ENCODE data around the gene PIGU.
A peak's percentile ranks its signal among the peaks of the same experiment; 100 is the strongest.

PIGU gene

GRCh38 chr20:34579979-34580940 is 96.6 kb downstream of the PIGU start:
- DNase-seq (ENCODE audit: low spot score) (no peak), FAIRE-seq (peak; percentile 75)

- FAIRE-seq (peak; percentile 55), DNase-seq (ENCODE audit: low spot score) (peak; percentile 89)
Observed at GRCh38 chr20:34579191-34579978, 97.5 kb downstream of the PIGU start.

GRCh38 chr20:34578521-34578920 is 98.4 kb downstream of the PIGU start:
- no peak for DNase-seq (ENCODE audit: low spot score)
- FAIRE-seq = no peak

GRCh38 chr20:34578025-34578424 is 98.9 kb downstream of the PIGU start:
- DNase-seq (ENCODE audit: low spot score) = no peak

GRCh38 chr20:34577061-34577460 is 99.8 kb downstream of the PIGU start:
- no peak for FAIRE-seq

More at GRCh38 chr20:34578025-34578424, 98.9 kb downstream of the PIGU start:
- no peak for FAIRE-seq

GRCh38 chr20:34575756-34576155 is 101.1 kb downstream of the PIGU start:
- FAIRE-seq (no peak), DNase-seq (ENCODE audit: low spot score) (no peak)

More at GRCh38 chr20:34577061-34577460, 99.8 kb downstream of the PIGU start:
- DNase-seq (ENCODE audit: low spot score) = no peak

GRCh38 chr20:34575271-34575670 is 101.6 kb downstream of the PIGU start:
- DNase-seq (ENCODE audit: low spot score) (no peak), FAIRE-seq (no peak)

- DNase-seq (ENCODE audit: low spot score) (no peak), FAIRE-seq (no peak)
Observed at GRCh38 chr20:34574861-34575260, 102.0 kb downstream of the PIGU start.

- FAIRE-seq = no peak
- DNase-seq (ENCODE audit: low spot score) = no peak
Observed at GRCh38 chr20:34574426-34574825, 102.5 kb downstream of the PIGU start.

- FAIRE-seq (no peak), DNase-seq (ENCODE audit: low spot score) (no peak)
Observed at GRCh38 chr20:34573541-34574300, 103.2 kb downstream of the PIGU start.

- DNase-seq (ENCODE audit: low spot score) (no peak), FAIRE-seq (no peak)
Observed at GRCh38 chr20:34571753-34572152, 105.1 kb downstream of the PIGU start.

GRCh38 chr20:34570859-34571306 is 106.0 kb downstream of the PIGU start:
- FAIRE-seq = no peak
- no peak for DNase-seq (ENCODE audit: low spot score)

- DNase-seq (ENCODE audit: low spot score) = no peak
- no peak for FAIRE-seq
Observed at GRCh38 chr20:34569598-34569997, 107.3 kb downstream of the PIGU start.

- no peak for DNase-seq (ENCODE audit: low spot score)
Observed at GRCh38 chr20:34567892-34568865, 108.7 kb downstream of the PIGU start.

GRCh38 chr20:34566978-34567891 is 109.7 kb downstream of the PIGU start:
- FAIRE-seq (no peak), DNase-seq (ENCODE audit: low spot score) (no peak)

More at GRCh38 chr20:34567892-34568865, 108.7 kb downstream of the PIGU start:
- FAIRE-seq = no peak

GRCh38 chr20:34564833-34565232 is 112.1 kb downstream of the PIGU start:
- DNase-seq (ENCODE audit: low spot score) = no peak
- no peak for FAIRE-seq

GRCh38 chr20:34562641-34563040 is 114.3 kb downstream of the PIGU start:
- FAIRE-seq (no peak), DNase-seq (ENCODE audit: low spot score) (peak; percentile 61)

- FAIRE-seq = no peak
- no peak for DNase-seq (ENCODE audit: low spot score)
Observed at GRCh38 chr20:34561661-34562060, 115.2 kb downstream of the PIGU start.

GRCh38 chr20:34560614-34561013 is 116.3 kb downstream of the PIGU start:
- FAIRE-seq (no peak), DNase-seq (ENCODE audit: low spot score) (no peak)

Data from urothelium cell line (cell line).